Measurements from ENCODE around the gene NOL3.

NOL3 gene

GRCh38 chr16:67210069-67210937 is 40.0 kb downstream of the NOL3 start:
- no peak overlapping the region for H3K4me3 Mint-ChIP-seq
- ATAC-seq, result no peak
- no peak overlapping the region for H3K27ac Mint-ChIP-seq
- no peaks in the 10 kb centered on the region for H3K9me3 Mint-ChIP-seq
- H3K27me3 Mint-ChIP-seq, result no peaks in the 10 kb centered on the region
- DNase-seq, result no peak
- peaks cover 5% of the 10 kb centered on the region for H3K36me3 Mint-ChIP-seq (ENCODE audit: low read depth)
- no peaks in the 10 kb centered on the region for H3K4me1 Mint-ChIP-seq

GRCh38 chr16:67211674-67212073 is 41.3 kb downstream of the NOL3 start:
- H3K9me3 Mint-ChIP-seq, result no peaks in the 10 kb centered on the region
- no peak for DNase-seq
- no peaks in the 10 kb centered on the region for H3K27me3 Mint-ChIP-seq
- no peak for ATAC-seq
- H3K4me3 Mint-ChIP-seq, result no peak overlapping the region
- H3K27ac Mint-ChIP-seq, result no peak overlapping the region
- no peaks in the 10 kb centered on the region for H3K4me1 Mint-ChIP-seq
- no peaks in the 10 kb centered on the region for H3K36me3 Mint-ChIP-seq (ENCODE audit: low read depth)

- no peak overlapping the region for H3K27ac Mint-ChIP-seq
- H3K9me3 Mint-ChIP-seq, result no peaks in the 10 kb centered on the region
- no peaks in the 10 kb centered on the region for H3K4me1 Mint-ChIP-seq
- H3K27me3 Mint-ChIP-seq, result no peaks in the 10 kb centered on the region
- no peak for ATAC-seq
- DNase-seq, result no peak
- H3K36me3 Mint-ChIP-seq (ENCODE audit: low read depth), result no peaks in the 10 kb centered on the region
- no peak overlapping the region for H3K4me3 Mint-ChIP-seq
These were observed 42.4 kb downstream of the NOL3 start for GRCh38 chr16:67212766-67213165.

GRCh38 chr16:67213197-67214019 is 43.1 kb downstream of the NOL3 start:
- H3K27ac Mint-ChIP-seq, result no peak overlapping the region
- no peak for DNase-seq
- no peaks in the 10 kb centered on the region for H3K9me3 Mint-ChIP-seq
- ATAC-seq, result no peak
- H3K27me3 Mint-ChIP-seq, result no peaks in the 10 kb centered on the region
- no peaks in the 10 kb centered on the region for H3K4me1 Mint-ChIP-seq
- H3K36me3 Mint-ChIP-seq (ENCODE audit: low read depth), result no peaks in the 10 kb centered on the region
- no peak overlapping the region for H3K4me3 Mint-ChIP-seq

GRCh38 chr16:67215706-67216105 is 45.4 kb downstream of the NOL3 start:
- H3K4me3 Mint-ChIP-seq, result no peak overlapping the region
- H3K4me1 Mint-ChIP-seq, result no peaks in the 10 kb centered on the region
- no peak for DNase-seq
- H3K36me3 Mint-ChIP-seq (ENCODE audit: low read depth), result no peaks in the 10 kb centered on the region
- ATAC-seq, result no peak
- no peaks in the 10 kb centered on the region for H3K27me3 Mint-ChIP-seq
- H3K9me3 Mint-ChIP-seq, result no peaks in the 10 kb centered on the region
- no peak overlapping the region for H3K27ac Mint-ChIP-seq

- no peaks in the 10 kb centered on the region for H3K9me3 Mint-ChIP-seq
- no peak for ATAC-seq
- no peaks in the 10 kb centered on the region for H3K4me1 Mint-ChIP-seq
- H3K36me3 Mint-ChIP-seq (ENCODE audit: low read depth), result no peaks in the 10 kb centered on the region
- no peak overlapping the region for H3K4me3 Mint-ChIP-seq
- no peak for DNase-seq
- H3K27me3 Mint-ChIP-seq, result no peaks in the 10 kb centered on the region
- no peak overlapping the region for H3K27ac Mint-ChIP-seq
These were observed 46.5 kb downstream of the NOL3 start for GRCh38 chr16:67216612-67217490.

GRCh38 chr16:67223992-67224391 is 53.7 kb downstream of the NOL3 start:
- ATAC-seq (no peak), DNase-seq (no peak)
- Mint-ChIP-seq H3K9me3 (no peaks in the 10 kb centered on the region), H3K27me3 (peaks cover 3% of the 10 kb centered on the region), H3K27ac (no peak overlapping the region), H3K4me1 (peaks cover 33% of the 10 kb centered on the region), H3K36me3 (ENCODE audit: low read depth) (peaks cover 11% of the 10 kb centered on the region), H3K4me3 (no peak overlapping the region)

Measured in activated naive CD8-positive, alpha-beta T cell treated with anti-CD3 and anti-CD28 coated beads, Interleukin-2, amount 50 U/mL, for 24 hours (primary cell).